IPS-18c (cell line): Measurements from ENCODE around the gene AGPAT3.
A peak's percentile ranks its signal among the peaks of the same experiment; 100 is the strongest.

Experiments used
- H3K4me3 ChIP-seq: 2 replicates; pipeline ENCODE4 v1.7.0; 2013; ENCODE audit warnings: low read depth, mild to moderate bottlenecking, low read length, moderate library complexity; ENCODE audit not compliant: insufficient read depth
- H3K9me3 ChIP-seq: one replicate; pipeline ENCODE4 v1.6.1; 2013; ENCODE audit warnings: mild to moderate bottlenecking, low read length, moderate library complexity; ENCODE audit not compliant: control insufficient read depth, insufficient read depth

AGPAT3 gene

DNA sequence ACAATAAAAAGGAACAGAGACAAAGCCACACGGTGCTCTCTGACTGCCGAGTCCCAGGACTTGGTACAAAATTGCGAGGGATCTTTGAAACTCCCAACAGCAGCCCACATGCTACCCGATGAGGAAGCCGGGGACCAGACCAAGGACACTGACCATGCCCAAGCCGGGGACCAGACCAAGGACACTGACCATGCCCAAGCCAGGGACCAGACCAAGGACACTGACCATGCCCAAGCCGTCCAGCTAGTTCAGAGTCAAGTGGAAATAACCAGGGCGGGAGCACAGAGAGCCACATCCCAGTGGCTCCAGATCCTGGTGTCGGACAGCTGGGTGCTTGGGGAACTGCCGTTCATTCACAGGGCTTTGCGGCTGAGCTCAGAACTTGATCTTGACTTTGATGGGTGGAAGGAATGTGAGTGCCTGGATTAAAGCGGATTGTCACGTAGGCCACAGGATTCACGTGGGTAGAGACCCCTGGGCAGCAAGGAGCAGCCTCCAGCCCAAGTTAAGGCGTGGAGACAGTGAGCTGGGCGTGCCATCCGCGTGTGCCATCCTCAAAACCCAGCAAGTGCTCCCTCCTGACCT lies 130.6 kb downstream of the AGPAT3 start:
- Histone ChIP-seq H3K4me3 (no peak overlapping the region), H3K9me3 (no peaks in the 10 kb centered on the region)

DNA sequence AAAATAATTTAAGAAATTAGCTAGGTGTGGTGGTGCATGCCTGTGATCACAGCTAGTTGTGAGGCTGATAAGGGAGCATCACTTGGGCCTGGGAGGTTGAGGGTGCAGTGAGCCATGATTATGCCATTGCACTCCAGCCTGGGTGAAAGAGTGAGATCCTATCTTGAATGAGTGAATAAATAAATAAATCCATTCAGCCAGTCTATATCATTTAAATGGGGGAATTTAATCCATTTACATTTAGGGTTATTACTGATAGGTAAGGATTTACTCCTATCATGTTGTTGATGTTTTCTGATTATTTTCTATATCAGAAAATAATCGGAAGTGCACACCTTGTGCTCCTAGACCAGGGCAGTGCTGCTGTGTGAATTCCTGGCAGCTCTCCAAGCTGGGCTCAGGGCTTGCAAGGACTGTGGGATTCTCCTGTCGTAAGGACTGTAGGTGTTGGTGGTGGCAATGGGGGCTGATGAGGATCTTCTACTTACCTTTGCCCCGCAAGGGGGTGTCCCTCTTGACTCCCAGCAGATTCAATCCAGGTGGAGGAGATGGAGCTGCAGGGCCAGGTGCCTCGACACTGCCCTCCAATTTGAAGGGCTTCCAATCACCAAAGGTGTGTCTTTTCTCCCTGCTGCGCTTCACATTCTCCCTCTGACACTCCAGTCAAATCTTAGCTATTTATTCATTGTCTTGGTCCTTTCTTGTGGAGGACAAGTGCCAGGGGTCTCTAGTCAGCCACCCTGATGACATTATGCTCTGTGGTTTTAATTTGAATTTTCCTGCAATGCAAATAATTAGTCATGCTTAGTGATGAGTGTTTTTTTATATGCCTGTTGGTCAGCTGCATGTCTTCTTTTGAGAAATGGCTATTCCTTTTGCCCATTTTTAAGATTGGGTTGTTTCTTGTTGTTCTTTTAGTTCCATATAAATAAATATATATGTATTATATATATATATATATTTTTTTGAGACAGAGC lies 133.0 kb downstream of the AGPAT3 start:
- no peaks in the 10 kb centered on the region for H3K9me3 ChIP-seq
- H3K4me3 ChIP-seq = no peak overlapping the region

DNA sequence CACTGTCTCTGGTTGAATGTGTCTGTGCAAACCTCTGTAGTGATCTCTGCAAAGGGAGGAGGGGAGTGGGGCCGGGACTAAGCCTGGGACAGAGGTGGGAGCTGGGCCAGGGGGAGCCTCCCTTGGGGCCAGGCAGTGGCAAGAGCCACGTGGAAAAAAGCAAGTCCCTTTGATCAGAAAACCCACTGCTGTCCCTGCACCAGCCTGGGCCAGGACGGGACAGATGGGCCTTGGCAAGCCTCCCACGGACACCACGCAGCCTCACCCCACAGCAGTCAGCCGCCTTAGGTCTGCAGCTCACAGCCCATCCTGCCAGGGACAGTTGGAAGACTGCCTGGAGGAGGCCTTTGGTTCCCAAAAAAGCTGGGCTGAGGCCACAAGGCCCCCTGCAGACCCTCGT lies 135.3 kb downstream of the AGPAT3 start:
- no peak overlapping the region for H3K4me3 ChIP-seq

DNA sequence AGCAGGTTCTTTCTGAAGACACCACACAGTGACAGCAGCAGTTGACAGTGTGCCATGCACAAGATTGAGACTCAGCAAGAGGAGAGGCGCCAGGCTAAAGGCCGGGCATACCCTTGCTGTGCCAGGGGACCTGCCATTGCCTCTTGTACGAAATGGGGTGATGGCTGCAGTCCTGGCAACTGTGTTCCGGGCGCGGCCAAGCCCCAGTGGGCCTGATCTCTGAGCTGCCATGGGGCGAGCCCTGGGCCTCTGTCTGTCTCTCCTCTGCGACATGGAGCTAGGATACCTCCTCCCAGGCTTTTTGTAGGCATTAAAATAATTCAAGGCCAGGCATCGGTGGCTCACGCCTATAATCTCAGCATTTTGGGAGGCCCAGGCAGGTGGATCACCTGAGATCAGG lies 137.5 kb downstream of the AGPAT3 start:
- no peaks in the 10 kb centered on the region for H3K9me3 ChIP-seq
- H3K4me3 ChIP-seq = no peak overlapping the region

More for the DNA sequence above, 135.3 kb downstream of the AGPAT3 start:
- no peaks in the 10 kb centered on the region for H3K9me3 ChIP-seq

DNA sequence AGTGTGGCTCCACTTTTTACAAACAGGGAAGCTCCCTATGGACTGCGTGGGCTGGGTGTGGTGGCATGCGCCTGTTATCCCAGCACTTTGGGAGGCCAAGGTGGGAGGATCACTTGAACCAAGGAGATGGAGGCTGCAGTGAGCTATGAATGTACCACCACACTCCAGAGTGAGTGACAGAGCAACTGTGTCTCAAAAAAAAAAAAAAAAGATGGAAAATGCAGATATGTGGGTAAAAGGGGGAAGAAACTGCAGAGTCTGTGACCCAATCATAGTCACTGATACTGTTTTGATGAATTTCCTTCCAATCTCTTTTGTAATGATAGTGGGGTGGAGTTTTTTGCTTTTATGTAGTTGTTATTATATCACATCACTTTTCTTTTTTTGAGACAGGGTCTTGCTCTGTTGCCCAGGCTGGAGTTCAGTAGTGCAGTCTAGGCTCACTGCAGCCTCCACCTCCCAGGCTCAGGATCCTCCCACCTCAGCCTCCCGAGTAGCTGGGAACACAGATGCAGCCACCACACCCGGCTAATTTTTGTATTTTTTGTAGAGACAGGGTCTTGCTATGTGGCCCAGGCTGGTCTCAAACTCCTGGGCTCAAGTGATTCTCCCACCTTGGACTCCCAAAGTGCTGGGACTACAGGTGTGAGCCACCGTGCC lies 138.4 kb downstream of the AGPAT3 start:
- no peak overlapping the region for H3K4me3 ChIP-seq

DNA sequence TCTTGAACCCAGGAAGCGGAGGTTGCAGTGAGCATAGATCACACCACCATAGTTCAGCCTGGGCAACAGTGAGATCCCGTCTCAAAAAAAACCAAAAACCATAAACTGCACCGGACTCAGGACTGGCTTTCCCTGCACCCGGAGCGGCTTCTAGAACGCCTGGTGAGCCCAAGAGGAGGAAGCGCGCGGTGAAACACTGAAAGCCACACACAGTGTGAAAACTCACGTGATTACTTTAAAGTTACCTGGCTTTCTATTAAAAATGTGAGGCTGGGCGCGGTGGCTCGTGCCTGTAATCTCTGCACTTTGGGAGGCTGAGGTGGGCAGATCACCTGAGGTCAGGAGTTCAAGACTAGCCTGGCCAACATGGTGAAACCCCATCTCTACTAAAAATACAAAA lies 140.0 kb downstream of the AGPAT3 start:
- Histone ChIP-seq H3K4me3 (no peak overlapping the region), H3K9me3 (no peaks in the 10 kb centered on the region)

More for the DNA sequence above, 138.4 kb downstream of the AGPAT3 start:
- no peaks in the 10 kb centered on the region for H3K9me3 ChIP-seq

DNA sequence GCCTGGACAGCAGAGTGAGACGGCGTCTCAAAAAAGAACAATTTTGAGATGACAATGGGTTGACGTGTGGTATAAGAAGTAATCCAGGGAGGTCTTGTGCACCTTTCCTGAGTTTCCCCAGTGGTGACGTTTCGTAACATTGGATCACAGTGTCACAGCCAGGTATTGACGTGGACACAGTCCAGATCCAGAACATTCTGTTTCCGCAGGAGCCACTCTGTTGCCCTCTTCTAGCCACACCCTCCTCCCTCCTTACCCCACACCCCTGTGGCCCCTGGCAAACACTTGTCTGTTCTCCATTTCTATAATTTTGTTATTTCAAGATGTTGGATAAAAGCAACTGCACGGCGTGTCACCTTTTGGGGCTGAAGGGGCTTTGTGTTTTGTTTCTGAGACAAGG lies 140.6 kb downstream of the AGPAT3 start:
- Histone ChIP-seq H3K4me3 (no peak overlapping the region), H3K9me3 (no peaks in the 10 kb centered on the region)

DNA sequence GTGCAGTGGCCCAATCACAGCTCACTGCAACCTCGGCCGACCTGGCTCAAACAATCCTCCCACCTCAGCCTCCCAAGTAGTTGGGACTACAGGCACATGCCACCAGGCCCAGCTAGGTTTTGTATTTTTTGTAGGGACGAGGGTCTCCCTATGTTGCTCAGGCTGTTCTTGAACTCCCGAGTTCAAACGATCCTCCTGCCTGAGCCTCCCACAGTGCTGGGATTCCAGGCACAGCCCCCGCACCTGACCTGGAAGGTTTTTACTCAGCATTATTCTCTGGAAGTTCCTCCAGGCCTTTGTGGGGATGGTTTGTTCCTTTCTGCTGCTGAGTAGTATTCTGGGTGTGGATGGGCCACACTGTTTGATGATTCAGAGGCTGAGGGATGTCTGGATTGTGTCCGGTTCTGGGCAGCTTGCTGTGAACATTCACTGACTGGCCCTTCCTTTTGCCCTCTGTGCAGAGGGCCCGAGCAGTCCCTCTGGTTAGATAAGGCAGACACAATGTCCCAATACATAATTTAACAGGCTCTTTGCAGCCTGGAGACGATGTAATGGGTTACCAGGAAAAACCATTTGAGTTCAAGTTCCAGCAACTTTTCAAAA lies 141.1 kb downstream of the AGPAT3 start:
- H3K9me3 ChIP-seq = no peaks in the 10 kb centered on the region
- H3K4me3 ChIP-seq = no peak overlapping the region

DNA sequence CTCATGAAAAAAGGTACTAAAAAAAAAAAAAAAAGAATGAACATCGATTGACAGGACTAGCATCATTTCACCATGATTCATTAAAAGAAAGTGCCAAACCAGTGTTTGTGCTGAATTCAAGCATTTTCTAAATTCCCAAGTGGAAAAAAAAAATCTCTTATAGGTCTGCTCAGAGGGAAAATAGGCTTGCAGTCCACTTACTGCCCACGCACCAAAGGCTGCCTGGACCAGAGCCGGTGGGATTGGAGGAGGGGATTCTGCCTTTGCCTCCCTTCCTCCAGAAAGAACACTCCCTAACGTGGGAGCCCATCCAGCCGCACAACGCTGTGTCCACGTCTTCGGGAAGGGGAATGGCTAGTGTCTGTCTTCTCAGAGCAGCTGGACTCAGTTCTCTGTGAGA lies 141.6 kb downstream of the AGPAT3 start:
- H3K9me3 ChIP-seq = no peaks in the 10 kb centered on the region
- no peak overlapping the region for H3K4me3 ChIP-seq

DNA sequence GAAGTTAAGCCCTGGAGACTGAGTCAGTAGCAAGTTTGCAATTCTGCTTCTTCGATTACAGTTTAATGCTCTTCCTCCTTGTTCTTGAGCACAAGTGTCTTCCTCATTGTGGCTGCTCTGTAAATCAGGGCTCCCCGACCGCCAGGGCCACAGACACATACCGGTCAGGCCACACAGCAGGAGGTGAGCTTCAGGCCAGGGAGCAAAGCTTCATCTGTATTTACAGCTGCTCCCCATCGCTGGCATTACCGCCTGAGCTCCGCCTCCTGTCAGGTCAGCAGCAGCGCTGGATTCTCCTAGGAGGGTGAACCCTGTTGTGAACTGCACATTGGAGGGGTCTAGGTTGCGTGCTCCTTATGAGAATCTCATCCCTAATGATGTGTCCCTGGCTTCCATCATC lies 145.4 kb downstream of the AGPAT3 start:
- Histone ChIP-seq H3K4me3 (no peak overlapping the region), H3K9me3 (no peaks in the 10 kb centered on the region)

DNA sequence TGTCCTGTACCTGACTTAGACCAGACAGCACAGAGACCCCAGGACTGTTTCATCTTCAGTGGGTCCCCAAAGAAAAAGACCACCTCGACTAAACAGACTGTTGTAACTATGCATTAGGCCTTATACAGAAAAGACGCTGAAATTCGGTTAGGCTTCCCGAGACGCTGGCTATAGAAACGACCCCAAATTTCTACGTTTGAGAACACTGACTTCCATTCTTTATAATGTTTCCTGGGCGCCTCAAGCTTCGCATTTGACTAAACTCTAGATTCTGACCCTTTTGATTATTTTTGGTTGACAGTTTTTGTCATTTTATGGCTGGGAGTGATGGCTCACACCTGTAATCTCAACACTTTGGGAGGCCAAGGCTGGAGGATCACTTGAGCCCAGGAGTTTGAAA lies 146.1 kb downstream of the AGPAT3 start:
- Histone ChIP-seq H3K9me3 (no peaks in the 10 kb centered on the region), H3K4me3 (peak overlapping the region; percentile 79)

DNA sequence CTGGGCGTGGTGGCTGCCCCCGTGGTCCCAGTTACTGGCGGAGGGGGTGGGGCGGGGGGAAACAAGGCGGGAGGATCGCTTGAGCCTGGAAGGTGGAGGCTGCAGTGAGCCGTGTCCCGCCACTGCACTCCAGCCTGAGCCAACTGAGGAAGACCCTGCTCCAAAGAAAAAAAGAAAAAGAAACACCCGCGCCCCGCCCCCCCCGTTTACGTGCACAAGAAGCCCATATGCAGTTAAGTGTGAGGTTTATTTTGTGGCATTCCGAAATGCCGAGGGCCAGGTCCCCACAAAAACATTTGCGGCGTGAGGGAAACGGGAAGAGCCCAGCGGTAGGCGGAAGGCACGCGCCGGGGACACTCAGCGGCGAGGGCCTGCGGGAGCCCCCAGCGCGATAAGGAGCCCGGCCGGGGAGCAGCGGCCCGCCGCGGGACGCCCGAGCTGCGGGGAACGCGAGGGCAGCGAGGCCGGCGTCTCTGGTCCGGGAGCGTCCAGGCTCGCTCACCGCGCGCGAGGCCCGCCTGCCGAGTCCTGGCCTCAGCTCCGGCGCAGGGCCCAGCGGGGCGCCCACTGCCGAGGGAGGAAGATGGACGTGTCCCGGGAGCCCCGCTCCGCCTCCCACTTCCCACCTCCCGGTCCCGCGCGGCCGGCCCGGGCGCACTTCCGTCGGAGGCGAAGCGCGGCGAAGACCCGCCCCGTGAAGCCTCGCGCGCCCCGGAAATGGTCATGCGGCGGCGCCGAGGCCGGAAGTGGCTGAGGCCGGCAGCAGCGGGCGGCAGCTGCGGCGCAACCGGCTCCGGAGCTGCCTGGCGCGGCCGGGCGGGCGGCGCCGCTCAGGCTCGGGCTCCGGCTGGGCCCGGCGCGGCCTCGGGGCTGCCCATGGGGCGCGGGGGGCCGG lies 146.8 kb downstream of the AGPAT3 start, which contains the start of gene TRAPPC10:
TSS of gene TRAPPC10 (plus strand) at position 731 of the 895 bp plus-strand sequence. CDS start 185 bp downstream, outside the sequence.
- no peaks in the 10 kb centered on the region for H3K9me3 ChIP-seq
- H3K4me3 ChIP-seq = peak within 1 kb of the TSS; percentile 80

DNA sequence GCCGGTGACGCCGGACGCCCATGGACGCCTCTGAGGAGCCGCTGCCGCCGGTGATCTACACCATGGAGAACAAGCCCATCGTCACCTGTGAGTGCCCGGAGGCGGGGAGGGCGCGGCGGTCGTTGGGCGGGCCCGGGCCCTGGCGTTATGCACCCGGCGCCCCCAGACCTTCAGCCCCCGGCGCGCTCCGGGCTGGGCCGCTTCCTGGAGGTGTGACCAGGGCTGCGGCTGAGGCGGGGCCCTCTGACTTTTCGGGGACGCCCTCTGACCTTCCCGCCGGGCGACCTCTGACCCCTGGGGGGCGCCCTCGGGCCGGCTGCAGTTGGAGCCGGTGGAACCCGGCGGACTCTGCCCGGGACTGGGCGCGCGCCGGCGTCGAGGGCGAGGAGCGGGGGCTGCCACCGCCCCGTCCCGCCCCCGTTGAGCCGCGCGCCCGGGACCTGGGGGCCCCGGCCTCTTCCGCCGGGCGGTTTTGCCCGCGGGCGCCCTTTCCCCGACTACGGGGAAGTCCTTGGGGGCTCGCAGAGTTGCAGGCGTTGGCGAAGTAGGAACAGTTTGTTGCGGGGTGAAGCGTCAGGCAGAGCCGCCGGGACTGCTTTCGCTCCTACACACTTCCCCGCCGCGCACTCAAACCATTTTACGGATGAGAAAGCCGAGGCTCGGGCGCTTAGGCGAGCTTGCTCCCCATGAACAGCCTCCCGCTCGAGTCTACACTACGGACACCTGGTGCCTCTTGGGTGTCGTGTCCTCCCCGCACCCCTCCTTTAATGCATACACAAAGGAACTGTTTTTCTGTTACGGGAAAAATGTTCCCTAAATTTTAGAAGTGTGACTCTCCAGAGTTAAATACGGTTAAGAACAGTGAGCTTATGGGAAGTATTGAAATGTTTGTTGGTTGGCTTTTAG lies 147.7 kb downstream of the AGPAT3 start:
- Histone ChIP-seq H3K4me3 (peak overlapping the region; percentile 80), H3K9me3 (no peaks in the 10 kb centered on the region)

DNA sequence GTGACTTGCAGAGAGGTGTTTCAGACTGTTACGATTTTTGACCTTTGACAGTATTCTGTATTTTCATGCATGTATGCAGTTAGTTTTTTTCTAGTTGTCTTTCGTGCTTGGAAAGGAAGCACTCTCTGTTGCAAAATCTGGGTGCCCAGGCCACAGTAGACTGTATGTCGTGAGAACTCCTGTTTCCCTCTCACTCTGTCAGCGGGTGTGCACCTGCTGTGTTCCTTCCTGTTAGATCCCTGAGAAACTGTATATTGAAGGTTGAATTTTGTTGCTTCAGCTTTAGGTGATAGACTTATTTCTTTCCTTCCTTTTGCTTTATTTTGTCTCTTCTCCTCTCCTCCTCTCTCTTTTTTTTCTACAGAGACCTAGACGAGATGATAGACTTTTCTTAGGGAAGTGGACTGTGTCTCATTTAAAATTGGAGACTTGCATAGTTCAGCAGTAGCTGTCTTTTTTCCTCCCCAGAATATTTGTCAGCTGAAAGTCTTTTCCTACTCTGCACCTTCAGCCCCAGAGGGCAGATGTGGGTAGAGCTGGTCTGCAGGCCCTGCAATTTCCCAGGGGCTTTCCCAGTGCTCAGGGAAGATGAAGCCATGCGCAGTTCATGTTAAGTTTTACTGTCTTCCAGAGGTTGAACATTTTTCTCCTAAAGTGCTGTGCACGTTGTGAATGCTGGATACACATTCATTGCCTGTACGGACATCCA lies 148.5 kb downstream of the AGPAT3 start:
- no peaks in the 10 kb centered on the region for H3K9me3 ChIP-seq
- peak overlapping the region; percentile 80 for H3K4me3 ChIP-seq

DNA sequence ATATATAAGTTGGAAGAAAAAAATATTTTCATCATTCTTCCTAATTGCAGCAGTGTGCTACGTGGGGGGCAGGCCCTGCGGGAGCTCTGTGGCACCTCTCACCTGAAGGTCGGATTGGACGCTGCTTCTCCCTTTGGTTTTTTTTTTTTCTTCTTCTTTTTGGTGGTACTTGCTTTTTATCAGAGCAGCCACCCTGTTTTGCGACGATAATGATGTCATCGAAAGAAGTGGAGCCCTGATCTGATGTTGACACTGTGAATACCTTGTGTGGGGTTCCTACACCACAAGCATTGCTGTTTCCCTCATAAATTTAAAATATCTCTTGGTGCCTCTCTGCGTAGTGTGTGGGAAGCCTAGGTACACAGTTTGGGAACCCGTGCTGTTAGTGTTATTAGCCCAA lies 152.6 kb downstream of the AGPAT3 start:
- Histone ChIP-seq H3K4me3 (no peak overlapping the region), H3K9me3 (no peaks in the 10 kb centered on the region)
